WTC11 (cell line): ENCODE results near the gene NFATC3. TPM values are rescaled to one million over a fixed set of nuclear protein-coding genes. Genes with fewer than 3 reads are reported as not detected.

Experiments used
- ATAC-seq: fragments of 200-7000 bp; cut with Tn5 transposase; 2 replicates; pipeline ENCODE4 v1.10.0; 2021; ENCODE audit warnings: mild to moderate bottlenecking, moderate library complexity
- CTCF ChIA-PET: fragments of 300-600 bp; sonication (Branson Sonifier 250); formaldehyde crosslinking; loops from one replicate; lab custom pipeline; 2021; ENCODE audit warnings: antibody characterized with exemption; lab: Charles Lee
- POLR2A ChIA-PET: fragments of 350-600 bp; sonication (Branson Sonifier 250); formaldehyde crosslinking; loops from one replicate; lab custom pipeline; 2021; ENCODE audit warnings: antibody characterized with exemption; lab: Charles Lee
- DNase-seq: peaks from one replicate; pipeline ENCODE4 v3.0.0; 2021; ENCODE audit warnings: low spot score
- H3K27ac Mint-ChIP-seq: 2 replicates; pipeline ENCODE4 v1.8.0; 2021; ENCODE audit warnings: mixed read lengths
- H3K27me3 Mint-ChIP-seq: 2 replicates; pipeline ENCODE4 v1.8.0; 2021; ENCODE audit warnings: low read depth, mild to moderate bottlenecking, moderate library complexity, mixed read lengths
- H3K36me3 Mint-ChIP-seq: 2 replicates; pipeline ENCODE4 v1.8.0; 2021; ENCODE audit warnings: mixed read lengths
- H3K4me1 Mint-ChIP-seq: 2 replicates; pipeline ENCODE4 v1.8.0; 2022; ENCODE audit warnings: mixed read lengths
- H3K4me3 Mint-ChIP-seq: 2 replicates; pipeline ENCODE4 v1.8.0; 2021; ENCODE audit warnings: mild to moderate bottlenecking, moderate library complexity, mixed read lengths
- H3K9me3 Mint-ChIP-seq: 2 replicates; pipeline ENCODE4 v1.8.0; 2021; ENCODE audit warnings: mixed read lengths
- ATF6 ChIP-seq: sonication (generic); formaldehyde crosslinking; IDR thresholded peaks from 2 replicates; pipeline ENCODE4 v1.8.1; 2023; ENCODE audit warnings: mild to moderate bottlenecking, missing genetic modification reagents
- ETV6 ChIP-seq: sonication (generic); formaldehyde crosslinking; IDR thresholded peaks from 2 replicates; pipeline ENCODE4 v1.8.1; 2022; ENCODE audit warnings: mild to moderate bottlenecking, missing genetic modification reagents
- FOXP4 ChIP-seq: sonication (generic); formaldehyde crosslinking; IDR thresholded peaks from 2 replicates; pipeline ENCODE4 v1.8.0; 2022; ENCODE audit warnings: mild to moderate bottlenecking, missing genetic modification reagents
- JAZF1 ChIP-seq: fragments of 250-450 bp; sonication (Bioruptor Pico); IDR thresholded peaks from 2 replicates; pipeline ENCODE4 v1.9.0; 2021; ENCODE audit warnings: moderate library complexity, mild to moderate bottlenecking, inconsistent platforms
- MAX ChIP-seq: sonication (generic); formaldehyde crosslinking; IDR thresholded peaks from 2 replicates; pipeline ENCODE4 v1.8.0; 2022; ENCODE audit warnings: mild to moderate bottlenecking, missing genetic modification reagents
- MLX ChIP-seq: sonication (generic); formaldehyde crosslinking; IDR thresholded peaks from 2 replicates; pipeline ENCODE4 v1.8.1; 2023; ENCODE audit warnings: mild to moderate bottlenecking, missing genetic modification reagents, moderate library complexity
- MXD4 ChIP-seq: fragments of 250-450 bp; sonication (Bioruptor Pico); IDR thresholded peaks from 2 replicates; pipeline ENCODE4 v1.8.0; 2021; ENCODE audit warnings: mild to moderate bottlenecking, moderate library complexity, borderline replicate concordance
- MYBL2 ChIP-seq: sonication (generic); formaldehyde crosslinking; IDR thresholded peaks from 2 replicates; pipeline ENCODE4 v1.8.1; 2023; ENCODE audit warnings: mild to moderate bottlenecking, moderate library complexity, missing genetic modification reagents
- NFE2L1 ChIP-seq: sonication (generic); formaldehyde crosslinking; IDR thresholded peaks from 2 replicates; pipeline ENCODE4 v1.8.1; 2023; ENCODE audit warnings: missing genetic modification reagents
- NFYB ChIP-seq: sonication (generic); formaldehyde crosslinking; conservative IDR thresholded peaks from 2 replicates; pipeline ENCODE4 v1.8.0; 2022; ENCODE audit warnings: low read depth, missing genetic modification reagents
- NR1H2 ChIP-seq: sonication (generic); formaldehyde crosslinking; IDR thresholded peaks from 2 replicates; pipeline ENCODE4 v1.9.0; 2021; ENCODE audit warnings: mild to moderate bottlenecking, moderate library complexity, missing genetic modification reagents
- NR3C1 ChIP-seq: sonication (generic); formaldehyde crosslinking; conservative IDR thresholded peaks from 2 replicates; pipeline ENCODE4 v1.8.1; 2023; ENCODE audit warnings: low read depth, mild to moderate bottlenecking, missing genetic modification reagents
- PRDM15 ChIP-seq: sonication (generic); formaldehyde crosslinking; IDR thresholded peaks from 2 replicates; pipeline ENCODE4 v1.8.0; 2022; ENCODE audit warnings: missing genetic modification reagents
- PRRX2 ChIP-seq: fragments of 250-450 bp; sonication (Bioruptor Pico); IDR thresholded peaks from 2 replicates; pipeline ENCODE4 v1.8.0; 2021; ENCODE audit warnings: mild to moderate bottlenecking
- RELA ChIP-seq: sonication (generic); formaldehyde crosslinking; IDR thresholded peaks from 2 replicates; pipeline ENCODE4 v1.8.1; 2022; ENCODE audit warnings: missing genetic modification reagents, mild to moderate bottlenecking, borderline replicate concordance
- SOX15 ChIP-seq: fragments of 250-450 bp; sonication (Bioruptor Pico); IDR thresholded peaks from 2 replicates; pipeline ENCODE4 v1.9.0; 2021; ENCODE audit warnings: mild to moderate bottlenecking
- TEAD1 ChIP-seq: sonication (generic); formaldehyde crosslinking; IDR thresholded peaks from 2 replicates; pipeline ENCODE4 v1.8.0; 2022; ENCODE audit warnings: mild to moderate bottlenecking, missing genetic modification reagents
- TP53 ChIP-seq: sonication (generic); formaldehyde crosslinking; IDR thresholded peaks from 2 replicates; pipeline ENCODE4 v1.8.1; 2023; ENCODE audit warnings: mild to moderate bottlenecking, missing genetic modification reagents
- USF2 ChIP-seq: sonication (generic); formaldehyde crosslinking; IDR thresholded peaks from 2 replicates; pipeline ENCODE4 v1.8.1; 2023; ENCODE audit warnings: mild to moderate bottlenecking, missing genetic modification reagents, moderate library complexity
- ZBTB43 ChIP-seq: sonication (generic); formaldehyde crosslinking; IDR thresholded peaks from 2 replicates; pipeline ENCODE4 v1.8.1; 2023; ENCODE audit warnings: mild to moderate bottlenecking, missing genetic modification reagents
- ZNF317 ChIP-seq: sonication (generic); formaldehyde crosslinking; IDR thresholded peaks from 2 replicates; pipeline ENCODE4 v1.8.1; 2023; ENCODE audit warnings: low read depth, mild to moderate bottlenecking, moderate library complexity, missing genetic modification reagents, borderline replicate concordance
- ZNF416 ChIP-seq: fragments of 250-450 bp; sonication (Bioruptor Pico); IDR thresholded peaks from 2 replicates; pipeline ENCODE4 v1.9.0; 2021; ENCODE audit warnings: mild to moderate bottlenecking, inconsistent platforms
- ZNF671 ChIP-seq: fragments of 250-450 bp; sonication (Bioruptor Pico); IDR thresholded peaks from 2 replicates; pipeline ENCODE4 v1.8.0; 2021; ENCODE audit warnings: mild to moderate bottlenecking
- total RNA-seq: library from RNA; stranded (reverse); gene quantifications from 3 replicates; pipeline ENCODE4 v1.2.3, GENCODE V29; 2021

NFATC3 gene
- total RNA-seq, 1 experiment from 2014 or later, result 34.6 TPM

- no peak overlapping the region for H3K27ac Mint-ChIP-seq
- DNase-seq (no peak), ATAC-seq (no peak)
- TF ChIP-seq TEAD1 (CRISPR knock-in tag), result no peak
- TF ChIP-seq USF2, result no peak
- TF ChIP-seq PRDM15 (CRISPR knock-in tag), result no peak
- no peak for TF ChIP-seq NR1H2 (CRISPR knock-in tag)
- TF ChIP-seq ATF6 (CRISPR knock-in tag), result no peak
- TF ChIP-seq PRRX2, result no peak
- no peak for TF ChIP-seq JAZF1
- no peak for TF ChIP-seq ETV6 (CRISPR knock-in tag)
- no peak for TF ChIP-seq NFE2L1 (CRISPR knock-in tag)
- TF ChIP-seq RELA, result no peak
- TF ChIP-seq MLX (CRISPR knock-in tag), result no peak
- CTCF ChIA-PET, result no interaction called here
- no peaks in the 10 kb centered on the region for H3K4me1 Mint-ChIP-seq
- POLR2A ChIA-PET, result no interaction called here
- 0 out of 2 replicates have a peak, but pooled peaks cover 3% of the 10 kb centered on the region for H3K9me3 Mint-ChIP-seq
- no peak overlapping the region for H3K4me3 Mint-ChIP-seq
- H3K36me3 Mint-ChIP-seq, result peaks cover 28% of the 10 kb centered on the region
- no peaks in the 10 kb centered on the region for H3K27me3 Mint-ChIP-seq
Measured at GRCh38 chr16:68190736-68191510, 105.8 kb downstream of the NFATC3 start.

- ATAC-seq (no peak), DNase-seq (no peak)
- Mint-ChIP-seq H3K27me3 (no peaks in the 10 kb centered on the region), H3K4me3 (no peak overlapping the region), H3K27ac (no peak overlapping the region), H3K9me3 (no peaks in the 10 kb centered on the region), H3K4me1 (no peaks in the 10 kb centered on the region), H3K36me3 (peaks cover 18% of the 10 kb centered on the region)
- ChIA-PET POLR2A (no interaction called here), CTCF (interaction anchor here (2.1 kb wide), 1 partner anchor 101 kb away, joined by 5 read pairs; no protein-coding TSS in a partner anchor)
- TF ChIP-seq FOXP4 (no peak), ZBTB43 (CRISPR knock-in tag) (no peak), ZNF671 (CRISPR knock-in tag) (no peak), ZNF416 (CRISPR knock-in tag) (no peak), NR3C1 (CRISPR knock-in tag) (no peak), NFYB (CRISPR knock-in tag) (no peak), TP53 (CRISPR knock-in tag) (no peak), MYBL2 (CRISPR knock-in tag) (no peak), ZNF317 (CRISPR knock-in tag) (no peak), SOX15 (CRISPR knock-in tag) (no peak), MXD4 (no peak), MAX (CRISPR knock-in tag) (no peak), ATF6 (CRISPR knock-in tag) (no peak)
Measured at GRCh38 chr16:68194251-68194650, 109.1 kb downstream of the NFATC3 start.
